H1 (cell line): ENCODE measurements around the gene GJA5. TPM values are rescaled to one million over a fixed set of nuclear protein-coding genes. Genes with fewer than 3 reads are reported as not detected.

Source experiments
- CTCF ChIA-PET: fragments of 300-600 bp; sonication (Branson Sonifier 250); formaldehyde crosslinking; loops from one replicate; lab custom pipeline; 2021; ENCODE audit not compliant: partially characterized antibody; lab: Charles Lee
- POLR2A ChIA-PET: fragments of 300-600 bp; sonication (Branson Sonifier 250); formaldehyde crosslinking; loops from one replicate; lab custom pipeline; 2021; ENCODE audit warnings: inconsistent platforms; ENCODE audit not compliant: partially characterized antibody; lab: Charles Lee
- DNase-seq, 2 experiments: peaks; one replicate each; pipeline versions ENCODE4 v3.0.0 to v3.0.0-alpha.2; 2010 to 2022; ENCODE audit warnings: low spot score in 2 of 2, low read depth in 1 of 2, mixed read lengths in 1 of 2
- FAIRE-seq: peaks from 2 replicates; lab custom pipeline; 2011; peaks lifted over from hg19 to GRCh38; lab: Jason Lieb, UNC
- H2AFZ ChIP-seq: 2 replicates; pipeline ENCODE4 v1.8.1; 2012; ENCODE audit warnings: low read length, inconsistent platforms
- H2AK5ac ChIP-seq: 2 replicates; pipeline ENCODE4 v1.6.1; 2013; ENCODE audit warnings: low read depth, low read length
- H2BK120ac ChIP-seq: replicated peaks from 2 replicates; pipeline ENCODE3; 2013; ENCODE audit warnings: low read depth, low read length, inconsistent platforms
- H2BK12ac ChIP-seq: 2 replicates; pipeline ENCODE4 v1.6.1; 2013; ENCODE audit warnings: low read depth, low read length
- H2BK15ac ChIP-seq: 2 replicates; pipeline ENCODE4 v1.6.1; 2013; ENCODE audit warnings: low read length
- H2BK20ac ChIP-seq: 2 replicates; pipeline ENCODE4 v1.6.1; 2013; ENCODE audit warnings: low read length
- H2BK5ac ChIP-seq: 2 replicates; pipeline ENCODE4 v1.6.1; 2013; ENCODE audit warnings: low read depth, low read length
- H3K14ac ChIP-seq: 2 replicates; pipeline ENCODE4 v1.6.1; 2013; ENCODE audit warnings: inconsistent platforms; ENCODE audit not compliant: insufficient read length
- H3K18ac ChIP-seq: 2 replicates; pipeline ENCODE4 v1.6.1; 2013; ENCODE audit warnings: low read length; ENCODE audit errors: extremely low read depth
- H3K23ac ChIP-seq: 2 replicates; pipeline ENCODE4 v1.6.1; 2013; ENCODE audit warnings: inconsistent platforms; ENCODE audit not compliant: insufficient read length
- H3K23me2 ChIP-seq: 2 replicates; pipeline ENCODE4 v1.6.1; 2013; ENCODE audit warnings: low read depth, low read length
- H3K27ac ChIP-seq: 2 replicates; pipeline ENCODE4 v1.6.1; 2011; ENCODE audit warnings: low read depth, low read length, inconsistent platforms
- H3K27me3 ChIP-seq, 4 experiments: replicated peaks in 1 of 4; 1 replicate in 1 of 4; 2 replicates in 3 of 4; pipeline versions ENCODE4 v1.6.1 to v1.8.1; 2011 to 2013; ENCODE audit warnings: low read length in 3 of 4, mild to moderate bottlenecking in 3 of 4, inconsistent platforms in 2 of 4, mixed read lengths in 2 of 4, moderate library complexity in 1 of 4; ENCODE audit not compliant: control insufficient read depth in 3 of 4, insufficient read depth in 3 of 4; ENCODE audit errors: extremely low read depth in 1 of 4
- H3K36me3 ChIP-seq, 4 experiments: 2 replicates each; pipeline versions ENCODE4 v1.6.1 to v1.8.1; 2011 to 2013; ENCODE audit warnings: mild to moderate bottlenecking in 4 of 4, low read length in 3 of 4, moderate library complexity in 2 of 4, control low read depth in 1 of 4, inconsistent platforms in 1 of 4; ENCODE audit not compliant: insufficient read depth in 4 of 4, control insufficient read depth in 2 of 4
- H3K4ac ChIP-seq: replicated peaks from 2 replicates; pipeline ENCODE3; 2013; ENCODE audit warnings: low read length, low read depth, mixed read lengths, inconsistent platforms; ENCODE audit not compliant: insufficient read length
- H3K4me1 ChIP-seq, 4 experiments: replicated peaks in 1 of 4; 1 replicate in 1 of 4; 2 replicates in 3 of 4; pipeline versions ENCODE4 v1.6.1 to v1.8.1; 2011 to 2013; ENCODE audit warnings: low read length in 3 of 4, inconsistent platforms in 2 of 4, mixed read lengths in 1 of 4; ENCODE audit not compliant: insufficient read depth in 4 of 4, control insufficient read depth in 3 of 4
- H3K4me2 ChIP-seq, 2 experiments: 2 replicates each; pipeline versions ENCODE4 v1.6.1 to v1.8.1; 2011 to 2013; ENCODE audit warnings: low read depth in 2 of 2, low read length in 2 of 2, control low read depth in 1 of 2, inconsistent platforms in 1 of 2, mild to moderate bottlenecking in 1 of 2; ENCODE audit not compliant: insufficient read depth in 1 of 2
- H3K4me3 ChIP-seq, 4 experiments: fragments of 200-600, 300-600 bp in 1 of 4; sonication (generic), shearing (Covaris generic), sonication (Bioruptor Twin) in 1 of 4; 2 replicates each; pipeline versions ENCODE4 v1.5.1 to v1.8.1; 2011 to 2016; ENCODE audit warnings: low read length in 4 of 4, low read depth in 3 of 4, control low read depth in 2 of 4, inconsistent platforms in 2 of 4, mild to moderate bottlenecking in 2 of 4, mixed read lengths in 1 of 4, moderate library complexity in 1 of 4; ENCODE audit not compliant: insufficient read depth in 2 of 4; ENCODE audit errors: extremely low read depth in 1 of 4
- H3K56ac ChIP-seq: replicated peaks from 2 replicates; pipeline ENCODE3; 2013; ENCODE audit warnings: low read depth, mild to moderate bottlenecking, mixed read lengths, low read length, inconsistent platforms; ENCODE audit not compliant: insufficient read length
- H3K79me1 ChIP-seq: 2 replicates; pipeline ENCODE4 v1.6.1; 2013; ENCODE audit warnings: low read depth, low read length, control low read depth
- H3K79me2 ChIP-seq, 2 experiments: 2 replicates each; pipeline versions ENCODE4 v1.6.1 to v1.8.1; 2012 to 2013; ENCODE audit warnings: low read length in 2 of 2, mild to moderate bottlenecking in 2 of 2, inconsistent platforms in 1 of 2; ENCODE audit not compliant: insufficient read depth in 2 of 2, control insufficient read depth in 1 of 2
- H3K9ac ChIP-seq, 4 experiments: replicated peaks in 1 of 4; 1 replicate in 1 of 4; 2 replicates in 3 of 4; pipeline versions ENCODE4 v1.6.1 to v1.8.1; 2011 to 2013; ENCODE audit warnings: low read depth in 3 of 4, low read length in 3 of 4, control low read depth in 2 of 4, mild to moderate bottlenecking in 2 of 4, moderate library complexity in 2 of 4, inconsistent platforms in 1 of 4; ENCODE audit errors: extremely low read depth in 1 of 4
- H3K9me3 ChIP-seq, 2 experiments: 2 replicates each; pipeline versions ENCODE4 v1.6.1 to v1.8.1; 2012 to 2013; ENCODE audit warnings: mild to moderate bottlenecking in 2 of 2, moderate library complexity in 2 of 2, control low read depth in 1 of 2, inconsistent platforms in 1 of 2, low read depth in 1 of 2, low read length in 1 of 2, mixed read lengths in 1 of 2; ENCODE audit not compliant: insufficient read depth in 2 of 2
- H4K20me1 ChIP-seq, 2 experiments: replicated peaks in 1 of 2; 2 replicates each; pipeline versions ENCODE3 to v1.8.1; 2011 to 2013; ENCODE audit warnings: inconsistent platforms in 2 of 2, low read length in 2 of 2, mild to moderate bottlenecking in 1 of 2; ENCODE audit not compliant: insufficient read depth in 2 of 2, control insufficient read depth in 1 of 2
- H4K5ac ChIP-seq: 2 replicates; pipeline ENCODE4 v1.6.1; 2013; ENCODE audit warnings: low read length, low read depth, mixed read lengths, inconsistent platforms; ENCODE audit not compliant: insufficient read length
- H4K8ac ChIP-seq: 2 replicates; pipeline ENCODE4 v1.8.0; 2013; ENCODE audit warnings: mild to moderate bottlenecking, moderate library complexity, low read length, inconsistent platforms; ENCODE audit not compliant: insufficient read depth; ENCODE audit errors: extremely low read depth
- H4K91ac ChIP-seq: replicated peaks from 2 replicates; pipeline ENCODE3; 2013; ENCODE audit warnings: low read length, mixed read lengths, inconsistent platforms; ENCODE audit not compliant: insufficient read length
- ASH2L ChIP-seq: fragments of 200-600, 300-600 bp; sonication (generic); IDR thresholded peaks from one replicate; pipeline ENCODE4 v1.7.1; 2017; ENCODE audit warnings: low read length
- BACH1 ChIP-seq: IDR thresholded peaks from 2 replicates; pipeline ENCODE4 v1.6.1; 2012; ENCODE audit warnings: low read length, improper control_type of control experiment
- CBX8 ChIP-seq: fragments of 300-800, 300-1000 bp; sonication (generic); IDR thresholded peaks from 2 replicates; pipeline ENCODE4 v1.7.1; 2016; ENCODE audit warnings: low read depth, low read length, borderline replicate concordance
- CREB1 ChIP-seq: IDR thresholded peaks from 2 replicates; pipeline ENCODE4 v1.6.1; 2012; ENCODE audit warnings: inconsistent platforms
- CTBP2 ChIP-seq: IDR thresholded peaks from 2 replicates; pipeline ENCODE4 v1.7.0; 2011; ENCODE audit warnings: borderline replicate concordance, mild to moderate bottlenecking, moderate library complexity, mixed read lengths, low read length; ENCODE audit not compliant: insufficient read depth, insufficient read length
- EGR1 ChIP-seq: IDR thresholded peaks from 2 replicates; pipeline ENCODE4 v1.6.1; 2011; ENCODE audit warnings: low read depth, low read length, borderline replicate concordance
- EZH2 ChIP-seq: fragments of 200-600 bp; sonication (generic); IDR thresholded peaks from 2 replicates; pipeline ENCODE4 v1.7.1; 2012; ENCODE audit warnings: low read depth, mild to moderate bottlenecking, moderate library complexity, low read length, inconsistent platforms; ENCODE audit not compliant: severe bottlenecking
- NRF1 ChIP-seq: IDR thresholded peaks from 2 replicates; pipeline ENCODE4 v1.6.1; 2011; ENCODE audit warnings: mild to moderate bottlenecking, low read depth, low read length, improper control_type of control experiment
- POLR2A ChIP-seq, 2 experiments: IDR thresholded peaks; 1 replicate in 1 of 2; 2 replicates in 1 of 2; pipeline ENCODE4 v1.6.1; 2011; ENCODE audit warnings: low read depth in 2 of 2, low read length in 2 of 2, mild to moderate bottlenecking in 2 of 2; ENCODE audit errors: control extremely low read depth in 1 of 2
- POLR2AphosphoS5 ChIP-seq: IDR thresholded peaks from 2 replicates; pipeline ENCODE4 v1.6.1; 2011; ENCODE audit warnings: low read depth, low read length
- RNF2 ChIP-seq: fragments of 200-900, 300-1000 bp; sonication (generic); IDR thresholded peaks from 2 replicates; pipeline ENCODE4 v1.7.1; 2016; ENCODE audit warnings: borderline replicate concordance, low read depth, mild to moderate bottlenecking, antibody characterized with exemption, low read length; ENCODE audit not compliant: poor library complexity, severe bottlenecking; ENCODE audit errors: missing control alignments
- RXRA ChIP-seq: IDR thresholded peaks from 2 replicates; pipeline ENCODE4 v1.6.1; 2011; ENCODE audit warnings: low read depth, mild to moderate bottlenecking, low read length, moderate library complexity; ENCODE audit not compliant: insufficient read depth
- WGBS, 2 experiments: shearing (Covaris generic) in 1 of 2; methylation state at CpG; one replicate each; pipeline versions ENCODE4 v1.1.6 to v1.1.7; 2013 to 2015; ENCODE audit warnings: low lambda C conversion rate in 2 of 2, mixed read lengths in 2 of 2, inconsistent platforms in 1 of 2, low coverage in 1 of 2, missing lambda C conversion rate in 1 of 2; ENCODE audit not compliant: insufficient replicate concordance in 2 of 2, insufficient coverage in 1 of 2, insufficient read length in 1 of 2; ENCODE audit errors: extremely low coverage in 1 of 2, missing lambda C conversion rate in 1 of 2; 5-methylcytosine and 5-hydroxymethylcytosine counted together
- polyA plus RNA-seq, 7 experiments: library from polyadenylated mRNA; depleted of rRNA in 3 of 7; stranded (reverse) in 5 of 7; unstranded in 2 of 7; fragments of >200 nt in 5 of 7; fragments of 200-250 nt in 2 of 7; gene quantifications; 1 replicate in 5 of 7; 2 replicates in 1 of 7; 4 replicates in 1 of 7; pipeline versions ENCODE4 v1.2.1 to v1.2.3, GENCODE V29; 2011 to 2013; ENCODE audit warnings: missing spikeins in 2 of 7, mixed read lengths in 2 of 7
- total RNA-seq: library from RNA; stranded (reverse); fragmentation: NEBNext Ultra II Directional; extraction: Animal tissue kit (Norgen Biotek cat#: 25700); gene quantifications from 2 replicates; pipeline ENCODE4 v1.2.1, GENCODE V29; 2021

GJA5 gene
- total and polyA plus RNA-seq, 2 of the 8 experiments (the other 6 are each of a cell fraction or from before 2014, with no cell fraction given) = 1.2 to 2.7 TPM

GRCh38 chr1:147771226-147772125 lies 11.1 kb upstream of the GJA5 start:
- Histone ChIP-seq H3K9ac (no peak overlapping the region), H2AFZ (0 out of 2 replicates have a peak overlapping the region, but pooled peaks have one; percentile 4), H3K4me3 (no peak overlapping the region), H3K14ac (no peak overlapping the region), H2BK15ac (peak overlapping the region; percentile 89; the same call in 1 of the 2 replicates), H2AK5ac (no peak overlapping the region), H3K4ac (no peak overlapping the region), H4K20me1 (no peaks in the 10 kb centered on the region), H3K23me2 (0 out of 2 replicates have a peak, but pooled peaks cover 3% of the 10 kb centered on the region), H2BK5ac (no peak overlapping the region), H3K27ac (no peak overlapping the region), H3K9me3 (no peaks in the 10 kb centered on the region), H3K79me2 (no peaks in the 10 kb centered on the region), H4K91ac (no peak overlapping the region), H3K4me2 (no peak overlapping the region), H3K36me3 (no peaks in the 10 kb centered on the region), H4K5ac (no peak overlapping the region), H3K18ac (peak overlapping the region; percentile 9; the same call in 1 of the 2 replicates), H2BK20ac (no peak overlapping the region; the same call in 1 of the 2 replicates), H3K79me1 (no peaks in the 10 kb centered on the region), H2BK12ac (peak overlapping the region; percentile 55; the same call in 1 of the 2 replicates), H2BK120ac (no peak overlapping the region), H3K56ac (no peak overlapping the region), H3K27me3 (peaks cover 0 to 2% (median 0%) of the 10 kb centered on the region in 4 experiments; a peak in 1 of 7 replicates), H3K4me1 (peaks cover 0 to 9% (median 0%) of the 10 kb centered on the region in 4 experiments; a peak in 3 of 7 replicates), H3K23ac (no peak overlapping the region), H4K8ac (peak overlapping the region; percentile 45; the same call in 1 of the 2 replicates)
- 88% methylated on average over 10 of the region's 10 CpGs; no CpG with 5 or more reads in 1 of the 2 experiments for WGBS, 2 experiments
- no peak for DNase-seq
- CTCF ChIA-PET = interaction anchor here (1.1 kb wide), 1 partner anchor 125 kb away, joined by 3 read pairs; no protein-coding TSS in a partner anchor
- FAIRE-seq = no peak
- POLR2A ChIA-PET = no interaction called here
- no peak for TF ChIP-seq EGR1
- TF ChIP-seq CTBP2 = no peak
- TF ChIP-seq POLR2AphosphoS5 = no peak
- TF ChIP-seq BACH1 = no peak
- no peak for TF ChIP-seq POLR2A (IDR thresholded peaks at IDR 0.05; ENCODE audit: control extremely low read depth in 1 of 2, low read depth in 2 of 2, low read length in 2 of 2)
- TF ChIP-seq CREB1 = no peak
- no peak for TF ChIP-seq RNF2
- TF ChIP-seq NRF1 = no peak
- TF ChIP-seq RXRA = no peak
- no peak for TF ChIP-seq ASH2L
- TF ChIP-seq EZH2 = no peak
- TF ChIP-seq CBX8 = no peak
